GM21515 (cell line): ENCODE results near the gene LGALS9B.
"Not testable (repeated sequence)": the region's sequence is repeated elsewhere in the genome, so short reads cannot be mapped to it uniquely, and the experiment has no call there.

Experiments
- ATAC-seq: cut with Tn5 transposase; IDR thresholded peaks from one replicate; pipeline ENCODE4 v1.9.1; 2021; ENCODE audit not compliant: unreplicated experiment

LGALS9B gene

DNA sequence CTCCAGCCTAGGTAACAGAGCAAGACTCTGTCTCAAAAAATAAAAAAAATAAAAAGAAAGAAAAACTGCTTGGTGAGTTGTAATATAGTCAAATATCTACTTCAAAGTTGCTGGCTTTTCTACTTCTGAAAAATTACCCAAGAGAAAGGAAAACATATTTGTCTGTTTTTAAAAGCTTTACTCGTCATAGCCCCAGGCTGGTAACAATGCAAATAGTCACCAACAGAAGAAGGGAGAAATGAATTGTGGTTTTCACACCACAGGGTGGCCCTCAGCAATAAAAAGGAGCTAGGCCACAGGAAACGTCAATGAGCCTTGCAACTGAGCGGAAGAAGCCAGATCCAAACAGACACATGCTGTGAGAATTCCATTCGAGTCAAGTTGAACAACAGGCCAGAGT lies 1.8 kb upstream of the LGALS9B start:
- not testable (repeated sequence) for ATAC-seq

DNA sequence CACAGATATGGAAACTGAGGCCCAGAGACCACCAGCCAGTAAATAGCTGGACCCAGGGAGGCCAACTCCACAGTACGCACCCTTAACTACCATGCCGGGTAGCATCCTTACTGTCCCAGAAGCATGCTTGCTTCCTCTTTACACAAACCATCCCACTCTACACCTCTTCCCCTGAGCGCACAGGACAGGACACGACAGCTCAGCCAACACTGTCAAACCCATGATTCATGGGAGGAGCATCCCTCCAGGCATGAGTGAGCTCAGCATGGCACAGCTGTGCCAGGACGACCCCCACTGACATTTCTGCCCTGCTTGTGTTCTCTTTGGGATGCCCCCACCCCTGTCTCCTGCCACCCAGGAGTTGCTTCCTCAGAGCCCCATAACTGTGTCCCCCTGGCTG lies 340 bp downstream of the LGALS9B start:
- not testable (repeated sequence) for ATAC-seq

- ATAC-seq: not testable (repeated sequence)
Observed at GRCh38 chr17:20466553-20466952, 786 bp downstream of the LGALS9B start.

DNA sequence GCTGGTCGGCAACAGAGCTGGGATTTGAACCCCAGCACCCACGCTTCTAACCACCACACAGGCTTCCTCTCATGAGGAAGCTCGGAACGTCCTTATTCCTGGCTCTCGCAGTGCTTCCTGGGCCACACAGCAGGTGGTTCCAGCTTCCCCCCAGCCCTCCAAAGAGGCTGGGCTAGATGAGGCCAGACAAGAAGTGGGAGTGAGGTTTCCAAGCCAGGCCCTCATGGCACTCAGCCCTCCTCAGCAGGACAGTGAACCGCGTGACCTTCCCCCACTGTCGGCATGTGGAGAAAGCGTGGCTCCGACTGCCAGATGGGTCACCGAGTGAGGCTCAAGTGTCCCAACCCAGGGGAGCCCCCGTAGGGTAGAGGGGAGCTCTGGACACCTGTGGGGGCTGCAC lies 1.8 kb downstream of the LGALS9B start:
- ATAC-seq: not testable (repeated sequence)

GRCh38 chr17:20464854-20465414 lies 2.4 kb downstream of the LGALS9B start:
- ATAC-seq: not testable (repeated sequence)

DNA sequence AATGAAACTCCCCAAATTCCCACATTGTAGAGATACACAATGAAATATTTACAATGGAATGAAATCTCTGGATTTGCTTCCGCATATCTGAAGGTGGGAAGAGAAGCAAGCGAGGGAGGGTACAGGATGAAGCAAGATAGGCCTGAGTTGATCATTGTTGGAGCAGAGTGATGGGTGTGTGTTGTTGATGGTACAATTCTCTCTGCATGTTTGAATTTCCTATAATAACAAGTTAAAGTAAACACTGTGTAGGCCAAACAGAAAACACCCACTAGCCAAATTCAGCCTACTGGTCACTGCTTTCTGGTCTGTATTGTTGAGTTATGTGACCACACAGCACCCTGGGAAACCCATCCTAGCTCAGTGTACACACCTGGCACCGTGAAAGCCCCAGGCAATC lies 5.2 kb downstream of the LGALS9B start:
- not testable (repeated sequence) for ATAC-seq

DNA sequence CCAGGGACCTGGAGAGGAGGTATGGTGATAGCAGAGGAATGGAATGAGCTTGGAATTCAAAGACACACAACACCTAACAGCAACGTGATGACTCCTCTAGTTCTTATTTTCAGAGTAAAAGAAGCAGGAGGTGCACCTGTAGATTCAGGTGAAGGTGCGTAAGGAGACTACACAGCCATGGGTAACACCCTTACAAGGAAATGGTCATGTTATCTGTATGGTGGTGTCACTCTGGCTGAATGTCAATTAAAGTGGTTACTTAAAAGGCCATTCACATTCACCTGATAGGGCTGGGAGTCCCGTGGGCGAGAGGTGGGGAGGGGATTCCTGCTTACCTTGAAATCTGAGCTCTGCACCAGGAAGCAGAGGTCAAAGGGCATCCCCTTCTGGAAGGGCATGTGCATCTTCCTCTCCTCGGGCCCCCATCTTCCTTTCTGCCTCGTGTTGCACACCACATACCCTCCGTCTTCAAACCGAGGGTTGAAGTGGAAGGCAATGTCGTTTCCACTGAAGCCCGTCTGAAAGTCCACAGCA lies 9.4 kb downstream of the LGALS9B start:
- not testable (repeated sequence) for ATAC-seq

GRCh38 chr17:20455106-20455505 lies 12.2 kb downstream of the LGALS9B start:
- not testable (repeated sequence) for ATAC-seq

DNA sequence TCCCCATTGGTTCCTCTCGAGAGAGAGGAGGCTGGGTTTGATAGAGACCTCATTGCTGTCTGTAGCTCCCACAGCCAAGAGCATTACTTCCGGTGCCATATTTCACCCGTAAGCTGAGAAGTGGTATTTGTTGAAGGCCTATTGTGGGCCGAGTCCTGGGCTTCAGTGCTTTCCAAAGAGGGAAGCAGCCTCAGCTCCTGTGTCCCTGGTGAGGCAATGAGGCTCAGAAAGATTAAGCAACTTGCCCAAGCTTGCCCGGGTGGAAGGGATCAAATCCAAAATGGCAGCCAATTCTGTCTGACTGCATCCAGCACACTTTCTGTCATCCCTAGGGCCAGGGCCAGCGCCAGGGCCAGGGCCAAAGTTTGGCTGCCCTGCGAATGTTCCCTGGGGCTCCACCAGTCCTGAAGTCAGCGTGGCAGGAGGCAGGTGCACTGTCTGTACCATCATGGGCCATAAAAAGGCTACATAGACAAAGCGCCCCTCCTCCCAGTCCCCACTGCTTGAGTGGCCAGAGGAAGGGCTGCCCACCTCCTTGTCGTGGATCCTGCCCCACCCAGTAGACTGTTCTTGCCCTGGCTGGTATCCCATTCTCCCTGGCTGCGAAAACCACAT lies 13.4 kb downstream of the LGALS9B start:
- ATAC-seq: not testable (repeated sequence)

GRCh38 chr17:20450852-20451251 lies 16.5 kb downstream of the LGALS9B start:
- peak; percentile 62 for ATAC-seq

DNA sequence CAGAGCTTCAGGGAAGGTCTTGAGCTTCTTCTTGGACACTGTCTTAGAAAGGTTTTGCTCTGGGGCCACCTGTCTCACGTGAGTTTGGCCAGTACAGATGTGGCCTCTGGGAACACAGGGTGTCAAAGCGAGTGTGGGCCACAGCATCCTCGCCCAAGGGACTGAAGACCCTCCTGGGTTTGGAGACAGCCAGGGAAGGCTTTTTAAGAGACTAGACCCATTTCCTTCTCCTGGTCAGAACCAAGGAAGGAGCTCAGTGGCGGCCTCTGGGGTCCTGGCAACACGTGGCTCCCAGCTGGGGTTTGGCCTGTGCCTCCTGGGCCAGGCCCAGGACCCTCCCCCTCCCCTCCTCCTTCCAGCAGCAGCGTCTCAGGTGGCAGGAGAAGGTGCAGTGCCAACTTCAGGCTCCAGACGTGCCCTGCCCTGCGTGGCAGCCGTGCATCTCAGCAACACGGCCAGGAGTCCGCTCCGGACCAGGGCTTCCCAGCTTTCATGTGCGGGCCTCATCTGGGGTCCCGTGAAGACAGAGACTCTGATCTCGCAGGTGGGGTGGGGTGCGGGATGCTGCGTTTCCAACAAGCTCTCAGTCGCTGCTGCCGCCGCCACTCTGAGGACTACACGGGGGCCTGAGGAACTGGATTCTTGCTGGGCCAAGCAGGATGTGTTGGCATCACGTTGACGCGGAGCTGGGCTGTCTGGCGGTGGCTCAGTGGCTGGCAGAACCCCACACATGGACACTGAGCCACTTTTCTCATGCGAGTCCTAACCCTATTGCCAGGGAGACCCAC lies 19.6 kb downstream of the LGALS9B start:
- not testable (repeated sequence) for ATAC-seq

DNA sequence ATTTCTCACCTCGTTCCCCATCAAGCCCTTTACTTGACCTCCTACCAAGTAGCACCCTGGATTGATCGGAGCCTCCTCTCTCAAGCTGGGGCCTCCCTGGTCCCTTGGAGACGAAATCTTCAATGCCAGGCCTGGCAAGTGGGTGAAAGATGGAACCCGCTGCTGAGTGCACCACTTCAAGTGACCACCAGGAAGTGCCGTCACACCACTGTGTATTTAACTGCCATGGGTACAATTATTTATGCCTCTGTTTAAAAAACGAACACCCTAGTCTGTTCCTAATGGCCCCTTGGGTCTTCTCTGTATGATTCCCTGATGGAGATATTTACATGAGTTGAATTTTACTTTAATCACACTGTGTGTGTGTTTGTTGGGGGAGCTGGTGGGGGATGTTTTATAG lies 20.4 kb downstream of the LGALS9B start:
- not testable (repeated sequence) for ATAC-seq

GRCh38 chr17:20444581-20445236 lies 22.6 kb downstream of the LGALS9B start:
- ATAC-seq: not testable (repeated sequence)

DNA sequence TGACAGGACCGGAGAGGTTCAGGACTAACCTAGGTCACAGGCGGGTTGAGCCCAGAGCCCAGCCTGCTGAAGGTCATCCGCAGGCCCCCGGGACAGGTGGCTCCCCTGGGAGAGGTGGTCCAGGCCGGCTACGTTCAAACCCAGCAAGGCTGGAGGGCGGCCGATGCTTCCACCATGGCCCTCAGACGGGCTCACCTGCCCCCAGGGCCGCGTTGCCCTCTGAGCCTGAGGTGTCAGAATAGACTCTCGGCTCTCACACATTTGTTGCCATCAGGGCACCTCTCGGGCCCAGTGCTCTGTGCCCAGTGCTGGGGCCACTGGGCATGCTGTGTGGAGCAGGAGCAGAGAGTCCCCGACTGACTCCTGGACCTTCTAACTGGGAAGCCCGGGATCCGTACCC lies 23.2 kb downstream of the LGALS9B start:
- not testable (repeated sequence) for ATAC-seq

DNA sequence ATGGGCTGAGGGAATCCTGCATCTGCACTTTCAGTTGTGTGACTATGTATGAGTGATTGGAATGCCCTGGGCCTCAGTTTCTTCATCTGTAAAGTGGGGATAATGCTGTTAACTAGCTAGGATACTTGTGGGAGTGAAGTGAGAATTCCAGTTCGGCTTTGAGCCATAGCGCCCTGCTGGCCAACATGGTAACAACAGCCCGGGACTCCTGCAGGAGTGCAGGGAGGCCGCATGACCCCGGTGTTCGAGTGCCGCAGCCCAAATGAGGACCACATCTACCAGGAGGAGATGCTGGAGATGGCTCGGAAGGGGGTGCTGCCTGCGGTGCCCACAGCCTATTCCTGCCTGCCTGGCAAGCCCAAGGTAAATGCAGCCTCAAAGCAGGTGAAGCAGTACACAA lies 23.7 kb downstream of the LGALS9B start:
- ATAC-seq: not testable (repeated sequence)

GRCh38 chr17:20440665-20441064 lies 26.7 kb downstream of the LGALS9B start:
- not testable (repeated sequence) for ATAC-seq

DNA sequence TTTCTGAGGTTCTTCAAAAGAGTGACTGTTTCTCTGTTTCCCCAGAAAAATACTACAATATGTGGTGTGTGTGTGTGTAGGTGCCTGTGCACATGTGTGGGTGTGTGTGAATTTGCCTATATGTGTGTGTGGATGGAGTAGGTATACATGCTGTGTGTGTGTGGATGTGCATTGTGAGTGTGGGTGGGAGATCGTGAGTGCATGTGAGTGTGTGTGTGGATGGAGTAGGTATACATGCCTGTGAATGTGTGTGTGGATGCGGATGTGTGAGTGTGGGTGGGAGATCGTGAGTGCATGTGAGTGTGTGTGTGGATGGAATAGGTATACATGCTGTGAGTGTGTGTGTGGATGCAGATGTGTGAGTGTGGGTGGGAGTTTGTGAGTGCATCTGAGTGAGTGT lies 32.2 kb downstream of the LGALS9B start:
- not testable (repeated sequence) for ATAC-seq

DNA sequence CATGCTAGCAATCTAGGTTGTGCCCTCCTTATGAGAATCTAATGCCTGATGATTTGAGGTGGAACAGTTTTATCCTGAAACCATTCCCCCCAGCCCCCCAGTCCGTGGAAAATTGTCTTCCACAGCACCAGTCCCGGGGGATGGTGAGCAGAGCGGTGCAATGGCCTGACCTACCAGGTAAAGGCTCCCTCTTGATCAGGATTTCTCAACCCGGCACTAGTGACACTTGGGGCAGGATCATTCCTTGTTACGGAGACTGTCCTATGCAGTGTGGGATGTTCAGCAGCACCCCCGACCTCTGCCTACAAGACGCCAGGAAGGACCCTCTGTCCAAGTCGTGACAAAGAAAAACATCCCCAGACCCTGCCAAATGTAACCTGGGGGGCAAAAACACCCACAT lies 34.0 kb downstream of the LGALS9B start:
- not testable (repeated sequence) for ATAC-seq

- ATAC-seq: not testable (repeated sequence)
Observed at GRCh38 chr17:20427264-20427663, 40.1 kb downstream of the LGALS9B start.

GRCh38 chr17:20422826-20423225 lies 44.5 kb downstream of the LGALS9B start:
- not testable (repeated sequence) for ATAC-seq

DNA sequence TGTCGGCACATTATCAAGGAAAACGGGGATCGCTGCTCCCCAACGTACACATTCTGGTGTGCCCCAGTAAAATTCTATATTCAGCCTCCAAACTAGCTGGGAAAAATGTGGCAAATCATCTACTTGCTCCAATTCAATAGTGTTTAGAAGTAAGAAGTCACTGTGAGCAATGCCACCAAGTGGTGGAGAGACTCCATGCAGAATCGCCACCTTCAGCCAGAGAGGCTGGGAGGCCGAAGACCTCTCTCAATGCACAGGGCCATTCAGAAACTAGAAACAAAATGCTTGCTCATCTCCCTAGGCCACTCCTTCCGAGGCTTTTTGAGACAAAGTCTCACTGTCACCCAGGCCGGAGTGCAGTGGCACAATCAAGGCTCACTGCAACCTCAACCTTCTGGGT lies 48.5 kb downstream of the LGALS9B start:
- not testable (repeated sequence) for ATAC-seq
